Colonic mucosa (tissue), 4 donors: ENCODE measurements around the gene DHCR24. TPM values are rescaled to one million over a fixed set of nuclear protein-coding genes. Genes with fewer than 3 reads are reported as not detected.
"Not testable (repeated sequence)": the region's sequence is repeated elsewhere in the genome, so short reads cannot be mapped to it uniquely, and the experiment has no call there.

Experiments used
- DNase-seq: peaks from one replicate; pipeline ENCODE4 v3.0.0-alpha.2; 2020
- H3K27ac ChIP-seq: fragments of 200-600 bp; one replicate; pipeline ENCODE4 v1.8.0; 2021
- H3K27me3 ChIP-seq: fragments of 200-600 bp; one replicate; pipeline ENCODE4 v1.8.0; 2021
- H3K36me3 ChIP-seq: fragments of 200-600 bp; one replicate; pipeline ENCODE4 v1.8.0; 2021
- H3K4me1 ChIP-seq: fragments of 200-600 bp; one replicate; pipeline ENCODE4 v1.8.0; 2021; ENCODE audit warnings: mild to moderate bottlenecking
- H3K4me3 ChIP-seq: fragments of 200-600 bp; one replicate; pipeline ENCODE4 v1.8.0; 2021
- H3K9ac ChIP-seq, 2 donors: one replicate each; pipeline ENCODE4 v1.7.0; 2013; ENCODE audit warnings: control low read depth in 2 of 2, low read depth in 2 of 2, low read length in 2 of 2
- H3K9me3 ChIP-seq: fragments of 200-600 bp; one replicate; pipeline ENCODE4 v1.8.0; 2021
- intact Hi-C: fragments of 100-400 bp; cut with DNase I; formaldehyde crosslinking; loops from one replicate; pipeline ENCODE4 v1.14.1; 2022
- total RNA-seq, 2 donors: library from RNA; stranded (reverse); fragmentation: NEBNext Ultra II Directional in 1 of 2; extraction: Animal tissue kit (Norgen Biotek cat#: 25700) in 1 of 2; gene quantifications; one replicate each; pipeline ENCODE4 v1.2.1, GENCODE V29; 2021
- TF ChIP-seq, protein P1 (sequence below): fragments of 200-600 bp; IDR thresholded peaks from one replicate; pipeline ENCODE4 v1.8.0; 2022; ENCODE audit warnings: antibody characterized with exemption, mild to moderate bottlenecking
- donor health status: healthy.
- donor health status: DM: no; HTN: no; CAD: no.
- donor health status: DM: no; HTN: no; CAD: no.

DHCR24 gene
- total RNA-seq, 2 donors from 2014 or later, result 254 to 310 TPM

GRCh38 chr1:54919367-54920359 lies 32.7 kb upstream of the DHCR24 start:
- peak; percentile 38 for DNase-seq
- intact Hi-C loops, result no loop called here

DNA sequence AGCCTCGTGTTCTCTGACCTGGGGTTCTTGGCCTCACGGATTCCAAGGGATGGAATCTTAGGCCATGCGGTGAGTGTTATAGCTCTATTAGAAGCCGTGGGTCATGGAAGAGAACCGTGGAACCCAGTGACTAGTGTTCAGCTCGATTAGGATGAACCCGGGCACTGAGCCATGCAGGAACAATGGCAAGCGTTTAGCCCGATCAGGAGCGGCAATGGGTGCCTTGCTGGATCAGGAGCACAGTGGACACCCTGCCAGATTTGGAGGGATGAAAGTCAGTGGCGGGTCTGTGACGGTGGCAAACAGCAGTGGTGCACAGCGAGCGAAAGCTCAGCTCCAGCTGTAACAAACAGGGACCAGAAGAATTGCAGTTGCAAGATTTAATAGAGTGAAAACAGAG lies 24.1 kb upstream of the DHCR24 start:
- H3K4me1 ChIP-seq, intact Hi-C loops, H3K9me3 ChIP-seq, H3K27me3 ChIP-seq, DNase-seq, H3K9ac ChIP-seq, H3K4me3 ChIP-seq, H3K27ac ChIP-seq, H3K36me3 ChIP-seq: not testable (repeated sequence)

More at GRCh38 chr1:54919367-54920359, 32.7 kb upstream of the DHCR24 start:
- Histone ChIP-seq H3K27me3 (no peaks in the 10 kb centered on the region), H3K9ac (no peak overlapping the region), H3K36me3 (no peaks in the 10 kb centered on the region), H3K9me3 (no peaks in the 10 kb centered on the region), H3K4me3 (no peak overlapping the region), H3K27ac (no peak overlapping the region), H3K4me1 (no peaks in the 10 kb centered on the region)
- TF ChIP-seq, protein P1, sequence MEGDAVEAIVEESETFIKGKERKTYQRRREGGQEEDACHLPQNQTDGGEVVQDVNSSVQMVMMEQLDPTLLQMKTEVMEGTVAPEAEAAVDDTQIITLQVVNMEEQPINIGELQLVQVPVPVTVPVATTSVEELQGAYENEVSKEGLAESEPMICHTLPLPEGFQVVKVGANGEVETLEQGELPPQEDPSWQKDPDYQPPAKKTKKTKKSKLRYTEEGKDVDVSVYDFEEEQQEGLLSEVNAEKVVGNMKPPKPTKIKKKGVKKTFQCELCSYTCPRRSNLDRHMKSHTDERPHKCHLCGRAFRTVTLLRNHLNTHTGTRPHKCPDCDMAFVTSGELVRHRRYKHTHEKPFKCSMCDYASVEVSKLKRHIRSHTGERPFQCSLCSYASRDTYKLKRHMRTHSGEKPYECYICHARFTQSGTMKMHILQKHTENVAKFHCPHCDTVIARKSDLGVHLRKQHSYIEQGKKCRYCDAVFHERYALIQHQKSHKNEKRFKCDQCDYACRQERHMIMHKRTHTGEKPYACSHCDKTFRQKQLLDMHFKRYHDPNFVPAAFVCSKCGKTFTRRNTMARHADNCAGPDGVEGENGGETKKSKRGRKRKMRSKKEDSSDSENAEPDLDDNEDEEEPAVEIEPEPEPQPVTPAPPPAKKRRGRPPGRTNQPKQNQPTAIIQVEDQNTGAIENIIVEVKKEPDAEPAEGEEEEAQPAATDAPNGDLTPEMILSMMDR, result no peak

GRCh38 chr1:54906586-54906985 lies 19.6 kb upstream of the DHCR24 start:
- Histone ChIP-seq H3K4me1 (no peaks in the 10 kb centered on the region), H3K27ac (no peak overlapping the region), H3K36me3 (no peaks in the 10 kb centered on the region), H3K9me3 (no peaks in the 10 kb centered on the region), H3K9ac (no peak overlapping the region), H3K4me3 (no peak overlapping the region), H3K27me3 (no peaks in the 10 kb centered on the region)
- TF ChIP-seq, protein P1, result no peak
- DNase-seq, result no peak
- intact Hi-C loops, result no loop called here

DNA sequence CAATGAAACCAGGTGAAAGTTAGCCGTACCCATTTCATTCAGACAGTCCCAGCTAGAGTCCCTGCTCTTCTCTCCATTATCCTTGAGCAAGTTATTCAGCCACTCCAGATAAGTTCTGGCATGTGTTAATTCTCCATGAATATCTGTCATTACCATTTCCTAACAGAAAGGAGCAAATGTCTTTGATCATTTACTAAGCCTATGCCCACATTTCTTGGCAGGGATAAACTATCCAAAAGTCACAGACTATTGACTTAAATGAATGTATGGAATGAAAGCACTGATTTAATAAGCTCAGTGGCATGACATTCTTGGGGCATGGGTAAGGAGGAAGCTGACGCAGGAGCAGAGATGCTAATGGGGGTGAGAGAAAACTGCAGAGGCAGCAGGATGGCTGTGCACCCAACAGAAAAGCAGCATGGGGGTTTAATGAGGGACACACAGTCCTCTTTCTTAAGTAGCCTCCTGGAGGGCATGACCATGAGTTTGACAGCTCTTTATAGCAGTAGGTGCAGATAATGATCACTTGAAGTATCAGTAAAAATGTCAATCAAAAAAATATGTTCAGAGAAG lies 17.6 kb upstream of the DHCR24 start:
- H3K9me3 ChIP-seq, result no peaks in the 10 kb centered on the region
- no peak overlapping the region for H3K4me3 ChIP-seq
- H3K36me3 ChIP-seq, result no peaks in the 10 kb centered on the region
- TF ChIP-seq, protein P1, result no peak
- H3K27me3 ChIP-seq, result no peaks in the 10 kb centered on the region
- no peak overlapping the region for H3K27ac ChIP-seq
- H3K9ac ChIP-seq, result no peak overlapping the region
- H3K4me1 ChIP-seq, result no peaks in the 10 kb centered on the region
- DNase-seq, result no peak
- intact Hi-C loops, result no loop called here

DNA sequence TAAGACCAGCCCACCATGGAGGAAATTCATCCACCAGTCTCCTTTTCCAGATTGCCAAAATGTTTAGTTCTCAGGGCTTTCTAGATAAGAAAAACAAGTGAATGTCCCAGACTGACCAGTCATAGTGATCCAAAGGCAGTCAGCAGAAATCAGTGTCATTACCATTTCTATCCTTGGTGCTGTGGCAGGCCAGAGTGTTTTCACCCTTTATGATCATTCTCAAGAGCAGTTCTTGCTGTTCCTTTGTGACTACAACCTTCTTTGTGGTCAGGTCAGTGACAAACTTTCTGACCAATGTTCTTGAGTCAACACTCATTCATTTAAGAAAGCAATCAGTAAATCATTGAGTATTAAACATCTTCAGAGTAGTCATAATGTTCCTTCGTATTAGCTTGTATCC lies 7.3 kb upstream of the DHCR24 start:
- Histone ChIP-seq H3K27me3 (no peaks in the 10 kb centered on the region), H3K27ac (no peak overlapping the region), H3K9ac (no peak overlapping the region), H3K4me1 (no peaks in the 10 kb centered on the region), H3K36me3 (no peaks in the 10 kb centered on the region), H3K9me3 (no peaks in the 10 kb centered on the region), H3K4me3 (no peak overlapping the region)
- TF ChIP-seq, protein P1, result no peak
- DNase-seq, result no peak
- intact Hi-C loops, result no loop called here

- Histone ChIP-seq H3K9me3 (no peaks in the 10 kb centered on the region), H3K27ac (no peak overlapping the region), H3K27me3 (no peaks in the 10 kb centered on the region), H3K9ac (no peak overlapping the region), H3K36me3 (no peaks in the 10 kb centered on the region), H3K4me3 (no peak overlapping the region), H3K4me1 (no peaks in the 10 kb centered on the region)
- intact Hi-C loops, result no loop called here
- DNase-seq, result no peak
- TF ChIP-seq, protein P1, result no peak
Observed at GRCh38 chr1:54892586-54892985, 5.6 kb upstream of the DHCR24 start.
